ENCODE measurements around the gene ARHGEF16.

GRCh38 chr1:3504822-3505153 lies 50.3 kb downstream of the ARHGEF16 start:
- TF ChIP-seq POLR2A (IDR thresholded peaks at IDR 0.05; ENCODE audit: low read depth) (no peak), CTCF (IDR thresholded peaks at IDR 0.05) (no peak), POLR2AphosphoS5 (IDR thresholded peaks at IDR 0.05) (no peak), EP300 (IDR thresholded peaks at IDR 0.05) (no peak)
